ENCODE measurements around the gene DYTN. TPM values are rescaled to one million over a fixed set of nuclear protein-coding genes. Genes with fewer than 3 reads are reported as not detected.

DYTN gene
- total and polyA plus RNA-seq, 2 donors from 2014 or later, result not detected

- Histone ChIP-seq H3K9ac (ENCODE audit: low read length in 3 of 3) (no peak overlapping the region), H3K4me1 (ENCODE audit: control insufficient read depth in 2 of 3, insufficient read depth in 2 of 3, low read depth in 1 of 3, low read length in 3 of 3) (no peaks in the 10 kb centered on the region), H3K9me3 (ENCODE audit: control insufficient read depth in 2 of 3, insufficient read depth in 1 of 3, low read length in 3 of 3) (no peaks in the 10 kb centered on the region), H3K27ac (ENCODE audit: low read depth in 2 of 2, low read length in 2 of 2) (no peak overlapping the region), H3K4me3 (ENCODE audit: low read length in 3 of 3) (no peak overlapping the region), H3K27me3 (ENCODE audit: control insufficient read depth, insufficient read depth, low read length) (no peaks in the 10 kb centered on the region), H3K36me3 (ENCODE audit: control insufficient read depth in 2 of 3, insufficient read depth in 3 of 3, low read length in 3 of 3) (no peaks in the 10 kb centered on the region)
- intact Hi-C loops (cut with DNase I), result no loop called here
- no peak for DNase-seq
- no peak for FAIRE-seq
- no peak for TF ChIP-seq CTCF (IDR thresholded peaks at IDR 0.05; ENCODE audit: borderline replicate concordance, extremely low read depth, insufficient read depth)
Observed at GRCh38 chr2:206713746-206714145, 4.5 kb downstream of the DYTN start.

- intact Hi-C loops (cut with DNase I), result no loop called here
- no peak overlapping the region for H3K27ac ChIP-seq (ENCODE audit: low read depth in 2 of 2, low read length in 2 of 2)
- H3K4me1 ChIP-seq (ENCODE audit: control insufficient read depth in 2 of 3, insufficient read depth in 2 of 3, low read depth in 1 of 3, low read length in 3 of 3), result no peaks in the 10 kb centered on the region
- no peak for TF ChIP-seq CTCF (IDR thresholded peaks at IDR 0.05; ENCODE audit: borderline replicate concordance, extremely low read depth, insufficient read depth)
- DNase-seq (no peak), FAIRE-seq (no peak)
- no peak overlapping the region for H3K4me3 ChIP-seq (ENCODE audit: low read length in 3 of 3)
- no peaks in the 10 kb centered on the region for H3K9me3 ChIP-seq (ENCODE audit: control insufficient read depth in 2 of 3, insufficient read depth in 1 of 3, low read length in 3 of 3)
- H3K36me3 ChIP-seq (ENCODE audit: control insufficient read depth in 2 of 3, insufficient read depth in 3 of 3, low read length in 3 of 3), result no peaks in the 10 kb centered on the region
- no peaks in the 10 kb centered on the region for H3K27me3 ChIP-seq (ENCODE audit: control insufficient read depth, insufficient read depth, low read length)
- no peak overlapping the region for H3K9ac ChIP-seq (ENCODE audit: low read length in 3 of 3)
Observed at GRCh38 chr2:206708286-206708685, 9.9 kb downstream of the DYTN start.

- H3K27ac ChIP-seq (ENCODE audit: low read depth in 2 of 2, low read length in 2 of 2), result no peak overlapping the region
- H3K9ac ChIP-seq (ENCODE audit: low read length in 3 of 3), result no peak overlapping the region
- H3K27me3 ChIP-seq (ENCODE audit: control insufficient read depth, insufficient read depth, low read length), result no peaks in the 10 kb centered on the region
- H3K36me3 ChIP-seq (ENCODE audit: control insufficient read depth in 2 of 3, insufficient read depth in 3 of 3, low read length in 3 of 3), result no peaks in the 10 kb centered on the region
- no peaks in the 10 kb centered on the region for H3K9me3 ChIP-seq (ENCODE audit: control insufficient read depth in 2 of 3, insufficient read depth in 1 of 3, low read length in 3 of 3)
- FAIRE-seq (no peak), DNase-seq (no peak)
- H3K4me3 ChIP-seq (ENCODE audit: low read length in 3 of 3), result no peak overlapping the region
- no peaks in the 10 kb centered on the region for H3K4me1 ChIP-seq (ENCODE audit: control insufficient read depth in 2 of 3, insufficient read depth in 2 of 3, low read depth in 1 of 3, low read length in 3 of 3)
- intact Hi-C loops (cut with DNase I), result no loop called here
- no peak for TF ChIP-seq CTCF (IDR thresholded peaks at IDR 0.05; ENCODE audit: borderline replicate concordance, extremely low read depth, insufficient read depth)
Observed at GRCh38 chr2:206707164-206707701, 11.0 kb downstream of the DYTN start.

Measured in kidney (tissue), 14 donors.